Left kidney (tissue), 8 donors: Measurements from ENCODE around the gene SLC6A17. TPM values are rescaled to one million over a fixed set of nuclear protein-coding genes. Genes with fewer than 3 reads are reported as not detected.
A peak's percentile ranks its signal among the peaks of the same experiment; 100 is the strongest.

Experiments used
- DNase-seq: peaks from one replicate; pipeline ENCODE4 v3.0.0-alpha.2; 2013
- long read RNA-seq, 8 donors: transcript quantifications; one replicate each; lab custom pipeline, GENCODE V29; 2026
- polyA plus RNA-seq: library from polyadenylated mRNA; unstranded; fragments of 120-200 nt; gene quantifications from one replicate; pipeline ENCODE4 v1.2.1, GENCODE V29; 2013; ENCODE audit not compliant: insufficient read length

SLC6A17 gene
- 0.70 TPM for polyA plus RNA-seq
- long read RNA-seq, donor 1 = 0 reads
- long read RNA-seq, donor 2 = 0 reads
- long read RNA-seq, donor 3, full-length matches to known transcripts = 1 of 1 reads
- long read RNA-seq, donor 3, partial matches to known transcripts = 0 of 1 reads
- long read RNA-seq, donor 3, other reads (novel, unspliced or antisense) = 0 of 1 reads
- long read RNA-seq, donor 4 = 0 reads
- long read RNA-seq, donor 5 = 0 reads
- long read RNA-seq, donor 6 = 0 reads
- long read RNA-seq, donor 7 = 0 reads
- long read RNA-seq, donor 8 = 0 reads

- DNase-seq = no peak
These were observed at the start of gene SLC6A17 for GRCh38 chr1:110150330-110151174. Gene SLC6A17, plus strand, starts transcription at chr1:110150494. Its CDS starts 16,436 bp downstream, at chr1:110166930.

- DNase-seq = no peak
These were observed 48.2 kb upstream of the SLC6A17 start for GRCh38 chr1:110102081-110102480.

- peak; percentile 64 for DNase-seq
These were observed 44.0 kb upstream of the SLC6A17 start for GRCh38 chr1:110106013-110106941.

GRCh38 chr1:110107867-110108469, 42.3 kb upstream of the SLC6A17 start:
- no peak for DNase-seq

GRCh38 chr1:110111081-110111480, 39.2 kb upstream of the SLC6A17 start:
- DNase-seq = no peak

GRCh38 chr1:110112143-110112542, 38.2 kb upstream of the SLC6A17 start, which contains the start of gene UBL4B:
Gene UBL4B, plus strand, starts transcription at chr1:110112443. Its CDS starts 92 bp downstream, at chr1:110112535.
- DNase-seq = no peak

- DNase-seq = no peak
These were observed 37.6 kb upstream of the SLC6A17 start for GRCh38 chr1:110112656-110113055.

GRCh38 chr1:110113551-110113950, 36.7 kb upstream of the SLC6A17 start:
- no peak for DNase-seq

- no peak for DNase-seq
These were observed 36.1 kb upstream of the SLC6A17 start for GRCh38 chr1:110114173-110114572.

GRCh38 chr1:110114784-110115183, 35.5 kb upstream of the SLC6A17 start:
- DNase-seq = no peak

GRCh38 chr1:110118636-110119396, 31.5 kb upstream of the SLC6A17 start:
- no peak for DNase-seq

GRCh38 chr1:110119843-110120242, 30.5 kb upstream of the SLC6A17 start:
- no peak for DNase-seq

- peak; percentile 76 for DNase-seq
These were observed 29.2 kb upstream of the SLC6A17 start for GRCh38 chr1:110120960-110121561.

- no peak for DNase-seq
These were observed 27.1 kb upstream of the SLC6A17 start for GRCh38 chr1:110123224-110123623.

GRCh38 chr1:110125810-110126209, 24.5 kb upstream of the SLC6A17 start:
- no peak for DNase-seq

GRCh38 chr1:110130113-110130591, 20.1 kb upstream of the SLC6A17 start:
- no peak for DNase-seq

GRCh38 chr1:110130989-110131388, 19.3 kb upstream of the SLC6A17 start:
- DNase-seq = no peak

GRCh38 chr1:110132682-110133081, 17.6 kb upstream of the SLC6A17 start:
- no peak for DNase-seq

- no peak for DNase-seq
These were observed 16.9 kb upstream of the SLC6A17 start for GRCh38 chr1:110133436-110133835.

GRCh38 chr1:110134050-110134595, 16.2 kb upstream of the SLC6A17 start:
- no peak for DNase-seq
